B cell (primary cell): Measurements from ENCODE around the gene MPPED2. TPM values are rescaled to one million over a fixed set of nuclear protein-coding genes. Genes with fewer than 3 reads are reported as not detected.

Source experiments
- ATAC-seq: fragments of 200-7000 bp; cut with Tn5 transposase; one replicate; pipeline ENCODE4 v1.10.0; 2021; ENCODE audit warnings: low read depth, mild to moderate bottlenecking, moderate number of reproducible peaks, moderate library complexity
- CTCF ChIA-PET: fragments of 350-600 bp; sonication (Branson Sonifier 250); formaldehyde crosslinking; loops from one replicate; lab custom pipeline; 2021; ENCODE audit warnings: antibody characterized with exemption, inconsistent platforms; lab: Charles Lee
- POLR2A ChIA-PET: fragments of 350-600 bp; sonication (Branson Sonifier 250); formaldehyde crosslinking; loops from one replicate; lab custom pipeline; 2021; ENCODE audit warnings: antibody characterized with exemption; lab: Charles Lee
- DNase-seq: peaks from one replicate; pipeline ENCODE4 v3.0.0; 2013
- H2AFZ ChIP-seq: 2 replicates; pipeline ENCODE4 v1.6.1; 2012; ENCODE audit warnings: mild to moderate bottlenecking, low read depth, low read length; ENCODE audit not compliant: insufficient read depth, poor library complexity, severe bottlenecking
- H3K27ac ChIP-seq, 2 donors: 1 replicate in 1 of 2; 2 replicates in 1 of 2; pipeline ENCODE4 v1.5.1; 2012 to 2013; ENCODE audit warnings: low read length in 2 of 2, mild to moderate bottlenecking in 2 of 2, moderate library complexity in 1 of 2
- H3K27me3 ChIP-seq, 4 experiments: fragments of 200-600 bp in 1 of 4; sonication (generic) in 1 of 4; replicated peaks in 1 of 4; 1 replicate in 2 of 4; 2 replicates in 2 of 4; pipeline versions ENCODE4 v1.6.1 to v1.7.0; 2013 to 2016; ENCODE audit warnings: low read length in 3 of 4, mild to moderate bottlenecking in 2 of 4, mixed read lengths in 1 of 4, moderate library complexity in 1 of 4; ENCODE audit not compliant: insufficient read depth in 4 of 4, control insufficient read depth in 3 of 4; ENCODE audit errors: control extremely low read depth in 1 of 4
- H3K36me3 ChIP-seq, 2 experiments: replicated peaks in 1 of 2; 1 replicate in 1 of 2; 2 replicates in 1 of 2; pipeline versions ENCODE4 v1.6.1 to v1.7.1; 2013; ENCODE audit warnings: low read length in 1 of 2; ENCODE audit not compliant: insufficient read depth in 2 of 2, control insufficient read depth in 1 of 2; ENCODE audit errors: control extremely low read depth in 1 of 2, extremely low read depth in 1 of 2
- H3K4me1 ChIP-seq, 2 donors: fragments of 200-600 bp in 1 of 2; sonication (generic) in 1 of 2; 1 replicate in 1 of 2; 2 replicates in 1 of 2; pipeline versions ENCODE4 v1.5.1 to v1.6.1; 2013 to 2017; ENCODE audit warnings: low read length in 2 of 2; ENCODE audit not compliant: control insufficient read depth in 2 of 2, insufficient read depth in 2 of 2
- H3K4me2 ChIP-seq: replicated peaks from 2 replicates; pipeline ENCODE3; 2012; ENCODE audit warnings: mild to moderate bottlenecking, low read depth, low read length; ENCODE audit not compliant: poor library complexity, severe bottlenecking
- H3K4me3 ChIP-seq, 5 experiments: fragments of 200-600 bp in 1 of 5; sonication (generic) in 1 of 5; 1 replicate in 3 of 5; 2 replicates in 2 of 5; pipeline versions ENCODE4 v1.5.1 to v1.7.0; 2011 to 2016; ENCODE audit warnings: low read length in 4 of 5, mild to moderate bottlenecking in 4 of 5, low read depth in 2 of 5, control low read depth in 1 of 5, moderate library complexity in 1 of 5; ENCODE audit not compliant: insufficient read depth in 1 of 5; ENCODE audit errors: control extremely low read depth in 1 of 5, extremely low read depth in 1 of 5
- H3K79me2 ChIP-seq: fragments of 200-600 bp; sonication (generic); one replicate; pipeline ENCODE4 v1.6.0; 2016; ENCODE audit warnings: low read length; ENCODE audit not compliant: control insufficient read depth, insufficient read depth
- H3K9ac ChIP-seq: fragments of 200-600 bp; sonication (generic); 2 replicates; pipeline ENCODE4 v1.6.1; 2017; ENCODE audit warnings: mild to moderate bottlenecking, low read length, moderate library complexity
- H3K9me3 ChIP-seq, 3 donors: one replicate each; pipeline versions ENCODE4 v1.6.1 to v1.7.1; 2013; ENCODE audit warnings: low read length in 2 of 3; ENCODE audit not compliant: control insufficient read depth in 2 of 3, insufficient read depth in 1 of 3; ENCODE audit errors: control extremely low read depth in 1 of 3
- H4K20me1 ChIP-seq: 2 replicates; pipeline ENCODE4 v1.6.0; 2012; ENCODE audit warnings: mild to moderate bottlenecking, low read length; ENCODE audit not compliant: insufficient read depth, control insufficient read depth, poor library complexity, severe bottlenecking
- H3K27ac Mint-ChIP-seq: one replicate; pipeline ENCODE4 v1.8.0; 2021; ENCODE audit warnings: mixed read lengths
- H3K27me3 Mint-ChIP-seq: one replicate; pipeline ENCODE4 v1.8.0; 2021; ENCODE audit warnings: mixed read lengths
- H3K4me1 Mint-ChIP-seq: one replicate; pipeline ENCODE4 v1.8.0; 2021; ENCODE audit warnings: mixed read lengths
- H3K4me3 Mint-ChIP-seq: one replicate; pipeline ENCODE4 v1.8.0; 2021; ENCODE audit warnings: mixed read lengths
- H3K9me3 Mint-ChIP-seq: one replicate; pipeline ENCODE4 v1.8.0; 2022; ENCODE audit warnings: mixed read lengths; ENCODE audit not compliant: insufficient read depth
- EZH2 ChIP-seq: IDR thresholded peaks from 2 replicates; pipeline ENCODE4 v1.6.1; 2012; ENCODE audit warnings: borderline replicate concordance, low read depth, mild to moderate bottlenecking, moderate library complexity, low read length; ENCODE audit not compliant: insufficient read depth, poor library complexity, severe bottlenecking
- WGBS: methylation state at CpG from one replicate; pipeline ENCODE4 v1.1.5; 2013; ENCODE audit warnings: missing lambda C conversion rate; ENCODE audit not compliant: insufficient coverage; 5-methylcytosine and 5-hydroxymethylcytosine counted together
- intact Hi-C: fragments of 100-400 bp; cut with micrococcal nuclease; formaldehyde crosslinking; loops from one replicate; pipeline ENCODE4 v1.10.0; 2022
- polyA plus RNA-seq: library from polyadenylated mRNA; depleted of rRNA; stranded (reverse); fragments of >200 nt; gene quantifications from 2 replicates; pipeline ENCODE4 v1.2.3, GENCODE V29; 2012
- total RNA-seq, 2 donors: library from RNA; stranded (reverse); fragments of 120-200 nt in 1 of 2; gene quantifications; 1 replicate in 1 of 2; 2 replicates in 1 of 2; pipeline versions ENCODE4 v1.2.3 to v1.2.4, GENCODE V29; 2013 to 2022
- TF ChIP-seq, protein P1 (sequence below): fragments of 200-600 bp; IDR thresholded peaks from one replicate; pipeline ENCODE4 v1.8.0; 2022; ENCODE audit warnings: antibody characterized with exemption, mild to moderate bottlenecking

The MPPED2 gene
- total and polyA plus RNA-seq, 2 donors (not counting 1 experiment from before 2014, with no cell fraction given), result 0.70 to 1.1 TPM

DNA sequence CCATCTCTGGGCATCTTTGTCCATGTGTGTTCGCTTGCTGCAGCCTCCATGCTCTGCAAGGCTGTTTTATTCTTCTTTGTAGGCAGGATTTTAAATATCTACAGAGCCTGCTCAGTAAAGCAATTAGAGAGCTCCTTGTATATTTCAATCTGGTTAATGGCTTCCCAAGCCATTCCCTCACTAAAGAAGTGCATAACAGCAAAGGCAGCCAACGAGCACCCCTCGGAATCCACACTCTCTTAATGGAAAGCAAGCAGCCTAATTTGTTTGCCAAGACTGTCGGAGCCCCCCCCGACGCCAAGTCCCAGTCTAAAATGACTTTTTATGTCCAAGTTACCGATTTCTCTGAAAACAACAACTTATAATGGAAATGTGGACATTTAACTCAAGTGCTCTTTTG, 139.6 kb downstream of the MPPED2 start:
- peaks cover 6% of the 10 kb centered on the region for H3K27me3 Mint-ChIP-seq
- Histone ChIP-seq H3K36me3 (no peaks in the 10 kb centered on the region), H2AFZ (no peak overlapping the region), H3K4me2 (no peak overlapping the region), H4K20me1 (no peaks in the 10 kb centered on the region), H3K4me3 (no peak overlapping the region), H3K9ac (no peak overlapping the region), H3K4me1 (no peaks in the 10 kb centered on the region), H3K9me3 (no peaks in the 10 kb centered on the region), H3K27me3 (no peaks in the 10 kb centered on the region), H3K27ac (no peak overlapping the region), H3K79me2 (no peaks in the 10 kb centered on the region)
- CTCF ChIA-PET, result no interaction called here
- ATAC-seq, result no peak
- H3K27ac Mint-ChIP-seq, result no peak overlapping the region
- H3K4me1 Mint-ChIP-seq, result no peaks in the 10 kb centered on the region
- no peaks in the 10 kb centered on the region for H3K9me3 Mint-ChIP-seq
- H3K4me3 Mint-ChIP-seq, result no peak overlapping the region
- DNase-seq, result no peak
- intact Hi-C loops, result no loop called here
- POLR2A ChIA-PET, result no interaction called here
- 93% methylated on average over 2 of the region's 7 CpGs for WGBS
- no peak for TF ChIP-seq EZH2
- TF ChIP-seq, protein P1, sequence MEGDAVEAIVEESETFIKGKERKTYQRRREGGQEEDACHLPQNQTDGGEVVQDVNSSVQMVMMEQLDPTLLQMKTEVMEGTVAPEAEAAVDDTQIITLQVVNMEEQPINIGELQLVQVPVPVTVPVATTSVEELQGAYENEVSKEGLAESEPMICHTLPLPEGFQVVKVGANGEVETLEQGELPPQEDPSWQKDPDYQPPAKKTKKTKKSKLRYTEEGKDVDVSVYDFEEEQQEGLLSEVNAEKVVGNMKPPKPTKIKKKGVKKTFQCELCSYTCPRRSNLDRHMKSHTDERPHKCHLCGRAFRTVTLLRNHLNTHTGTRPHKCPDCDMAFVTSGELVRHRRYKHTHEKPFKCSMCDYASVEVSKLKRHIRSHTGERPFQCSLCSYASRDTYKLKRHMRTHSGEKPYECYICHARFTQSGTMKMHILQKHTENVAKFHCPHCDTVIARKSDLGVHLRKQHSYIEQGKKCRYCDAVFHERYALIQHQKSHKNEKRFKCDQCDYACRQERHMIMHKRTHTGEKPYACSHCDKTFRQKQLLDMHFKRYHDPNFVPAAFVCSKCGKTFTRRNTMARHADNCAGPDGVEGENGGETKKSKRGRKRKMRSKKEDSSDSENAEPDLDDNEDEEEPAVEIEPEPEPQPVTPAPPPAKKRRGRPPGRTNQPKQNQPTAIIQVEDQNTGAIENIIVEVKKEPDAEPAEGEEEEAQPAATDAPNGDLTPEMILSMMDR, result no peak

DNA sequence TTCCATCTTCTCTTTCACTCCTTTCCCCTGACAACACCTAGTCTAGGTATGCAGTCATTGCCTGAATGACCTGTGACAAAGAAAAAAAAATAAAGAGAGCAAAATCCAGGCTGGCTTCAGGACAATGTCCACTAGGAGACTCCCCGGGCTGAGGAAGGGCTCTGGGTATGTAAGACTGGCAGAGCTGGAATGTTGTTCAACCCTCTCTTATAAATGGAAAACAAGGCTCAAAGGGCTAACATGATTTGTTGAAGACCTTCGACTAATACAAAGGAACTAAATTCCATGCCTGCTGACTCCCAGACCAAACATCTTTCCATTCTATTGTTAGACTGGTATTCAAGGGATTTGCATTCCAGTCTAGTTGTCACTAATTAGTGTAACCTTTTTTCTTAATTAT, 141.1 kb downstream of the MPPED2 start:
- Mint-ChIP-seq H3K9me3 (no peaks in the 10 kb centered on the region), H3K27ac (no peak overlapping the region), H3K4me1 (no peaks in the 10 kb centered on the region), H3K4me3 (no peak overlapping the region), H3K27me3 (peaks cover 6% of the 10 kb centered on the region)
- Histone ChIP-seq H3K27me3 (no peaks in the 10 kb centered on the region), H3K9me3 (no peaks in the 10 kb centered on the region), H4K20me1 (no peaks in the 10 kb centered on the region), H2AFZ (no peak overlapping the region), H3K4me3 (no peak overlapping the region), H3K4me2 (no peak overlapping the region), H3K79me2 (no peaks in the 10 kb centered on the region), H3K27ac (no peak overlapping the region), H3K9ac (no peak overlapping the region), H3K4me1 (no peaks in the 10 kb centered on the region), H3K36me3 (no peaks in the 10 kb centered on the region)
- no peak for ATAC-seq
- ChIA-PET POLR2A (no interaction called here), CTCF (no interaction called here)
- WGBS, result no CpG with 5 or more reads among the region's 2 CpGs
- no peak for DNase-seq
- intact Hi-C loops, result no loop called here
- TF ChIP-seq, protein P1, result no peak
- TF ChIP-seq EZH2, result no peak
